H1 (cell line): Measurements from ENCODE around the gene ACTN2. TPM values are rescaled to one million over a fixed set of nuclear protein-coding genes. Genes with fewer than 3 reads are reported as not detected.

ENCODE experiments used
- ASH2L ChIP-seq: fragments of 200-600, 300-600 bp; sonication (generic); IDR thresholded peaks from one replicate; pipeline ENCODE4 v1.7.1; 2017; ENCODE audit warnings: low read length
- KDM1A ChIP-seq: fragments of 200-600, 300-600 bp; sonication (generic); IDR thresholded peaks from 2 replicates; pipeline ENCODE4 v1.7.1; 2016; ENCODE audit warnings: mild to moderate bottlenecking, low read length, borderline replicate concordance
- POU5F1 ChIP-seq: IDR thresholded peaks from 2 replicates; pipeline ENCODE4 v1.6.1; 2011; ENCODE audit warnings: low read depth, mild to moderate bottlenecking, low read length, moderate library complexity
- SAP30 ChIP-seq: fragments of 300-600 bp; sonication (generic); IDR thresholded peaks from 2 replicates; pipeline ENCODE4 v1.7.1; 2012; ENCODE audit warnings: low read length, moderate library complexity, mild to moderate bottlenecking, inconsistent platforms; ENCODE audit not compliant: insufficient read depth, insufficient replicate concordance
- TEAD4 ChIP-seq: IDR thresholded peaks from 2 replicates; pipeline ENCODE4 v1.6.1; 2012; ENCODE audit warnings: low read depth, low read length, inconsistent platforms, mixed read lengths
- YY1 ChIP-seq: IDR thresholded peaks from 2 replicates; pipeline ENCODE4 v1.6.1; 2011; ENCODE audit warnings: low read depth, mild to moderate bottlenecking, low read length
- polyA plus RNA-seq, 7 experiments: library from polyadenylated mRNA; depleted of rRNA in 3 of 7; stranded (reverse) in 5 of 7; unstranded in 2 of 7; fragments of >200 nt in 5 of 7; fragments of 200-250 nt in 2 of 7; gene quantifications; 1 replicate in 5 of 7; 2 replicates in 1 of 7; 4 replicates in 1 of 7; pipeline versions ENCODE4 v1.2.1 to v1.2.3, GENCODE V29; 2011 to 2013; ENCODE audit warnings: missing spikeins in 2 of 7, mixed read lengths in 2 of 7
- total RNA-seq: library from RNA; stranded (reverse); fragmentation: NEBNext Ultra II Directional; extraction: Animal tissue kit (Norgen Biotek cat#: 25700); gene quantifications from 2 replicates; pipeline ENCODE4 v1.2.1, GENCODE V29; 2021
- TF ChIP-seq, protein P1 (sequence below): fragments of 300-600 bp; sonication (generic); IDR thresholded peaks from 2 replicates; pipeline ENCODE4 v1.7.1; 2012; ENCODE audit warnings: low read length, moderate library complexity, mild to moderate bottlenecking, inconsistent platforms; ENCODE audit not compliant: insufficient replicate concordance
- TF ChIP-seq, protein P2 (sequence below), 3 experiments: IDR thresholded peaks; 1 replicate in 2 of 3; 2 replicates in 1 of 3; pipeline versions ENCODE4 v1.5.1 to v1.6.1; 2011; ENCODE audit warnings: low read length in 3 of 3, mild to moderate bottlenecking in 3 of 3, inconsistent platforms in 2 of 3, low read depth in 1 of 3, moderate library complexity in 1 of 3; ENCODE audit not compliant: insufficient read depth in 1 of 3; ENCODE audit errors: control extremely low read depth in 1 of 3
- TF ChIP-seq, protein P3 (sequence below): IDR thresholded peaks from 2 replicates; pipeline ENCODE4 v1.6.1; 2012; ENCODE audit warnings: inconsistent platforms

The ACTN2 gene
- total and polyA plus RNA-seq, 2 of the 8 experiments (the other 6 are each of a cell fraction or from before 2014, with no cell fraction given) = 1.9 to 4.1 TPM

DNA sequence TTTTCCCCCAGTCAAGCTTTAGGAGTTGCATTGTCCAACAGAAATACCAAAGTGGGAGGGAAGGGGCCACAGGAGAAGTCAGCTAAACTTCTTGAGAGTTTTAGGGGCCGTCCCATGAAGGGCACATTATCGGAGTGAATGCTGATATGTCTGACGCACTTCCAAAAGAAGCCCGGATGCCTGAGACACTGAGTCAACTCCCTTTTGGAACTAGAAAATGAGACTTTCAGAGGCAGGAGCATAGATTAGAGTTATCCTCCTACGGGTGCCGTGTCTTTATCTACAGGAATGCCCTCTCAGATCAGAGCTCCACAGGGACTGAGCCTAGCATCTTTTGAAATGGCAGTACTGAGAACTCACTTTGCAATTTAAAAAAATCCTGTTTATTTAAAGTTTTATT is 13.1 kb downstream of the ACTN2 start (continued):
- TF ChIP-seq, protein P1, sequence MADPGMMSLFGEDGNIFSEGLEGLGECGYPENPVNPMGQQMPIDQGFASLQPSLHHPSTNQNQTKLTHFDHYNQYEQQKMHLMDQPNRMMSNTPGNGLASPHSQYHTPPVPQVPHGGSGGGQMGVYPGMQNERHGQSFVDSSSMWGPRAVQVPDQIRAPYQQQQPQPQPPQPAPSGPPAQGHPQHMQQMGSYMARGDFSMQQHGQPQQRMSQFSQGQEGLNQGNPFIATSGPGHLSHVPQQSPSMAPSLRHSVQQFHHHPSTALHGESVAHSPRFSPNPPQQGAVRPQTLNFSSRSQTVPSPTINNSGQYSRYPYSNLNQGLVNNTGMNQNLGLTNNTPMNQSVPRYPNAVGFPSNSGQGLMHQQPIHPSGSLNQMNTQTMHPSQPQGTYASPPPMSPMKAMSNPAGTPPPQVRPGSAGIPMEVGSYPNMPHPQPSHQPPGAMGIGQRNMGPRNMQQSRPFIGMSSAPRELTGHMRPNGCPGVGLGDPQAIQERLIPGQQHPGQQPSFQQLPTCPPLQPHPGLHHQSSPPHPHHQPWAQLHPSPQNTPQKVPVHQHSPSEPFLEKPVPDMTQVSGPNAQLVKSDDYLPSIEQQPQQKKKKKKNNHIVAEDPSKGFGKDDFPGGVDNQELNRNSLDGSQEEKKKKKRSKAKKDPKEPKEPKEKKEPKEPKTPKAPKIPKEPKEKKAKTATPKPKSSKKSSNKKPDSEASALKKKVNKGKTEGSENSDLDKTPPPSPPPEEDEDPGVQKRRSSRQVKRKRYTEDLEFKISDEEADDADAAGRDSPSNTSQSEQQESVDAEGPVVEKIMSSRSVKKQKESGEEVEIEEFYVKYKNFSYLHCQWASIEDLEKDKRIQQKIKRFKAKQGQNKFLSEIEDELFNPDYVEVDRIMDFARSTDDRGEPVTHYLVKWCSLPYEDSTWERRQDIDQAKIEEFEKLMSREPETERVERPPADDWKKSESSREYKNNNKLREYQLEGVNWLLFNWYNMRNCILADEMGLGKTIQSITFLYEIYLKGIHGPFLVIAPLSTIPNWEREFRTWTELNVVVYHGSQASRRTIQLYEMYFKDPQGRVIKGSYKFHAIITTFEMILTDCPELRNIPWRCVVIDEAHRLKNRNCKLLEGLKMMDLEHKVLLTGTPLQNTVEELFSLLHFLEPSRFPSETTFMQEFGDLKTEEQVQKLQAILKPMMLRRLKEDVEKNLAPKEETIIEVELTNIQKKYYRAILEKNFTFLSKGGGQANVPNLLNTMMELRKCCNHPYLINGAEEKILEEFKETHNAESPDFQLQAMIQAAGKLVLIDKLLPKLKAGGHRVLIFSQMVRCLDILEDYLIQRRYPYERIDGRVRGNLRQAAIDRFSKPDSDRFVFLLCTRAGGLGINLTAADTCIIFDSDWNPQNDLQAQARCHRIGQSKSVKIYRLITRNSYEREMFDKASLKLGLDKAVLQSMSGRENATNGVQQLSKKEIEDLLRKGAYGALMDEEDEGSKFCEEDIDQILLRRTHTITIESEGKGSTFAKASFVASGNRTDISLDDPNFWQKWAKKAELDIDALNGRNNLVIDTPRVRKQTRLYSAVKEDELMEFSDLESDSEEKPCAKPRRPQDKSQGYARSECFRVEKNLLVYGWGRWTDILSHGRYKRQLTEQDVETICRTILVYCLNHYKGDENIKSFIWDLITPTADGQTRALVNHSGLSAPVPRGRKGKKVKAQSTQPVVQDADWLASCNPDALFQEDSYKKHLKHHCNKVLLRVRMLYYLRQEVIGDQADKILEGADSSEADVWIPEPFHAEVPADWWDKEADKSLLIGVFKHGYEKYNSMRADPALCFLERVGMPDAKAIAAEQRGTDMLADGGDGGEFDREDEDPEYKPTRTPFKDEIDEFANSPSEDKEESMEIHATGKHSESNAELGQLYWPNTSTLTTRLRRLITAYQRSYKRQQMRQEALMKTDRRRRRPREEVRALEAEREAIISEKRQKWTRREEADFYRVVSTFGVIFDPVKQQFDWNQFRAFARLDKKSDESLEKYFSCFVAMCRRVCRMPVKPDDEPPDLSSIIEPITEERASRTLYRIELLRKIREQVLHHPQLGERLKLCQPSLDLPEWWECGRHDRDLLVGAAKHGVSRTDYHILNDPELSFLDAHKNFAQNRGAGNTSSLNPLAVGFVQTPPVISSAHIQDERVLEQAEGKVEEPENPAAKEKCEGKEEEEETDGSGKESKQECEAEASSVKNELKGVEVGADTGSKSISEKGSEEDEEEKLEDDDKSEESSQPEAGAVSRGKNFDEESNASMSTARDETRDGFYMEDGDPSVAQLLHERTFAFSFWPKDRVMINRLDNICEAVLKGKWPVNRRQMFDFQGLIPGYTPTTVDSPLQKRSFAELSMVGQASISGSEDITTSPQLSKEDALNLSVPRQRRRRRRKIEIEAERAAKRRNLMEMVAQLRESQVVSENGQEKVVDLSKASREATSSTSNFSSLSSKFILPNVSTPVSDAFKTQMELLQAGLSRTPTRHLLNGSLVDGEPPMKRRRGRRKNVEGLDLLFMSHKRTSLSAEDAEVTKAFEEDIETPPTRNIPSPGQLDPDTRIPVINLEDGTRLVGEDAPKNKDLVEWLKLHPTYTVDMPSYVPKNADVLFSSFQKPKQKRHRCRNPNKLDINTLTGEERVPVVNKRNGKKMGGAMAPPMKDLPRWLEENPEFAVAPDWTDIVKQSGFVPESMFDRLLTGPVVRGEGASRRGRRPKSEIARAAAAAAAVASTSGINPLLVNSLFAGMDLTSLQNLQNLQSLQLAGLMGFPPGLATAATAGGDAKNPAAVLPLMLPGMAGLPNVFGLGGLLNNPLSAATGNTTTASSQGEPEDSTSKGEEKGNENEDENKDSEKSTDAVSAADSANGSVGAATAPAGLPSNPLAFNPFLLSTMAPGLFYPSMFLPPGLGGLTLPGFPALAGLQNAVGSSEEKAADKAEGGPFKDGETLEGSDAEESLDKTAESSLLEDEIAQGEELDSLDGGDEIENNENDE = no peak
- TF ChIP-seq KDM1A (no peak), POU5F1 (no peak), YY1 (no peak), ASH2L (no peak), SAP30 (no peak), TEAD4 (no peak)
- TF ChIP-seq, protein P2, sequence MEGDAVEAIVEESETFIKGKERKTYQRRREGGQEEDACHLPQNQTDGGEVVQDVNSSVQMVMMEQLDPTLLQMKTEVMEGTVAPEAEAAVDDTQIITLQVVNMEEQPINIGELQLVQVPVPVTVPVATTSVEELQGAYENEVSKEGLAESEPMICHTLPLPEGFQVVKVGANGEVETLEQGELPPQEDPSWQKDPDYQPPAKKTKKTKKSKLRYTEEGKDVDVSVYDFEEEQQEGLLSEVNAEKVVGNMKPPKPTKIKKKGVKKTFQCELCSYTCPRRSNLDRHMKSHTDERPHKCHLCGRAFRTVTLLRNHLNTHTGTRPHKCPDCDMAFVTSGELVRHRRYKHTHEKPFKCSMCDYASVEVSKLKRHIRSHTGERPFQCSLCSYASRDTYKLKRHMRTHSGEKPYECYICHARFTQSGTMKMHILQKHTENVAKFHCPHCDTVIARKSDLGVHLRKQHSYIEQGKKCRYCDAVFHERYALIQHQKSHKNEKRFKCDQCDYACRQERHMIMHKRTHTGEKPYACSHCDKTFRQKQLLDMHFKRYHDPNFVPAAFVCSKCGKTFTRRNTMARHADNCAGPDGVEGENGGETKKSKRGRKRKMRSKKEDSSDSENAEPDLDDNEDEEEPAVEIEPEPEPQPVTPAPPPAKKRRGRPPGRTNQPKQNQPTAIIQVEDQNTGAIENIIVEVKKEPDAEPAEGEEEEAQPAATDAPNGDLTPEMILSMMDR (IDR thresholded peaks at IDR 0.05; ENCODE audit: control extremely low read depth in 1 of 3, insufficient read depth in 1 of 3, low read depth in 1 of 3, low read length in 3 of 3) = no peak
- TF ChIP-seq, protein P3, sequence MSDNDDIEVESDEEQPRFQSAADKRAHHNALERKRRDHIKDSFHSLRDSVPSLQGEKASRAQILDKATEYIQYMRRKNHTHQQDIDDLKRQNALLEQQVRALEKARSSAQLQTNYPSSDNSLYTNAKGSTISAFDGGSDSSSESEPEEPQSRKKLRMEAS = no peak
- TF ChIP-seq, all 59 proteins: peak for 0
